Neuronal stem cell (in vitro differentiated cells): ENCODE data around the gene OSTN.
"Not testable (repeated sequence)": the region's sequence is repeated elsewhere in the genome, so short reads cannot be mapped to it uniquely, and the experiment has no call there.

ENCODE experiments used
- DNase-seq: peaks from one replicate; pipeline ENCODE4 v3.0.0-alpha.2; 2013; ENCODE audit warnings: low spot score
- H2AFZ ChIP-seq: one replicate; pipeline ENCODE4 v1.6.1; 2013; ENCODE audit warnings: mild to moderate bottlenecking, low read length, inconsistent platforms
- H2AK5ac ChIP-seq: 2 replicates; pipeline ENCODE4 v1.6.1; 2013; ENCODE audit warnings: low read depth, mild to moderate bottlenecking, inconsistent platforms, low read length, moderate library complexity, mixed read lengths
- H2BK120ac ChIP-seq: 2 replicates; pipeline ENCODE4 v1.6.1; 2013; ENCODE audit warnings: low read depth, mild to moderate bottlenecking, inconsistent platforms, low read length, moderate library complexity, mixed read lengths
- H2BK12ac ChIP-seq: one replicate; pipeline ENCODE4 v1.6.1; 2013; ENCODE audit warnings: low read length, inconsistent platforms
- H2BK15ac ChIP-seq: 2 replicates; pipeline ENCODE4 v1.6.1; 2013; ENCODE audit warnings: mild to moderate bottlenecking, low read length, inconsistent platforms, mixed read lengths
- H2BK5ac ChIP-seq: one replicate; pipeline ENCODE4 v1.6.1; 2013; ENCODE audit warnings: inconsistent platforms, mild to moderate bottlenecking, low read length, moderate library complexity
- H3K14ac ChIP-seq: one replicate; pipeline ENCODE4 v1.6.1; 2013; ENCODE audit warnings: low read length, inconsistent platforms
- H3K18ac ChIP-seq: 2 replicates; pipeline ENCODE4 v1.6.1; 2013; ENCODE audit warnings: low read length, inconsistent platforms
- H3K23ac ChIP-seq: 2 replicates; pipeline ENCODE4 v1.6.1; 2013; ENCODE audit warnings: low read depth, mild to moderate bottlenecking, mixed read lengths, low read length, inconsistent platforms; ENCODE audit not compliant: poor library complexity
- H3K27ac ChIP-seq: replicated peaks from 3 replicates; pipeline ENCODE4 v1.5.1; 2013; ENCODE audit warnings: low read length, inconsistent platforms
- H3K27me3 ChIP-seq, 3 experiments: 2 replicates each; pipeline ENCODE4 v1.6.1; 2013; ENCODE audit warnings: low read length in 3 of 3, mild to moderate bottlenecking in 2 of 3, inconsistent platforms in 1 of 3, low read depth in 1 of 3, mixed read lengths in 1 of 3, moderate library complexity in 1 of 3; ENCODE audit not compliant: control insufficient read depth in 3 of 3, insufficient read depth in 3 of 3
- H3K36me3 ChIP-seq, 2 donors: replicated peaks in 1 of 2; 2 replicates each; pipeline ENCODE4 v1.6.1; 2013; ENCODE audit warnings: low read length in 2 of 2; ENCODE audit not compliant: control insufficient read depth in 2 of 2, insufficient read depth in 2 of 2
- H3K4ac ChIP-seq: 2 replicates; pipeline ENCODE4 v1.6.1; 2013; ENCODE audit warnings: inconsistent platforms, mild to moderate bottlenecking, low read length, moderate library complexity
- H3K4me1 ChIP-seq, 2 donors: 1 replicate in 1 of 2; 2 replicates in 1 of 2; pipeline ENCODE4 v1.6.1; 2013; ENCODE audit warnings: low read length in 2 of 2, low read depth in 1 of 2; ENCODE audit not compliant: control insufficient read depth in 2 of 2, insufficient read depth in 1 of 2
- H3K4me2 ChIP-seq: one replicate; pipeline ENCODE4 v1.6.1; 2013; ENCODE audit warnings: mild to moderate bottlenecking, low read length, inconsistent platforms; ENCODE audit not compliant: insufficient read depth, poor library complexity, severe bottlenecking
- H3K4me3 ChIP-seq, 2 donors: 2 replicates each; pipeline ENCODE4 v1.5.1; 2013; ENCODE audit warnings: low read length in 2 of 2, mild to moderate bottlenecking in 2 of 2, inconsistent platforms in 1 of 2, moderate library complexity in 1 of 2
- H3K79me1 ChIP-seq: one replicate; pipeline ENCODE4 v1.6.1; 2013; ENCODE audit warnings: low read depth, mild to moderate bottlenecking, inconsistent platforms, low read length, moderate library complexity
- H3K9ac ChIP-seq: one replicate; pipeline ENCODE4 v1.6.1; 2013; ENCODE audit warnings: mild to moderate bottlenecking, low read depth, low read length, inconsistent platforms; ENCODE audit not compliant: poor library complexity
- H3K9me3 ChIP-seq, 2 donors: replicated peaks in 1 of 2; 2 replicates each; pipeline versions ENCODE3 to v1.6.1; 2013; ENCODE audit warnings: low read length in 2 of 2, mild to moderate bottlenecking in 2 of 2, inconsistent platforms in 1 of 2, low read depth in 1 of 2, mixed read lengths in 1 of 2, moderate library complexity in 1 of 2; ENCODE audit not compliant: control insufficient read depth in 2 of 2, insufficient read depth in 1 of 2
- H4K8ac ChIP-seq: one replicate; pipeline ENCODE4 v1.6.1; 2013; ENCODE audit warnings: low read depth, mild to moderate bottlenecking, inconsistent platforms, low read length, moderate library complexity
- H4K91ac ChIP-seq: one replicate; pipeline ENCODE4 v1.6.1; 2013; ENCODE audit warnings: low read length, low read depth, mild to moderate bottlenecking, inconsistent platforms; ENCODE audit not compliant: poor library complexity
- WGBS, 2 donors: extraction: QIAGEN DNeasy Blood & Tissue Kit; methylation state at CpG; one replicate each; pipeline ENCODE4 v1.1.7; 2013; ENCODE audit warnings: missing lambda C conversion rate in 2 of 2, mixed read lengths in 1 of 2; ENCODE audit not compliant: insufficient read length in 2 of 2, insufficient replicate concordance in 1 of 2; ENCODE audit errors: extremely low coverage in 2 of 2; 5-methylcytosine and 5-hydroxymethylcytosine counted together

Gene OSTN

DNA sequence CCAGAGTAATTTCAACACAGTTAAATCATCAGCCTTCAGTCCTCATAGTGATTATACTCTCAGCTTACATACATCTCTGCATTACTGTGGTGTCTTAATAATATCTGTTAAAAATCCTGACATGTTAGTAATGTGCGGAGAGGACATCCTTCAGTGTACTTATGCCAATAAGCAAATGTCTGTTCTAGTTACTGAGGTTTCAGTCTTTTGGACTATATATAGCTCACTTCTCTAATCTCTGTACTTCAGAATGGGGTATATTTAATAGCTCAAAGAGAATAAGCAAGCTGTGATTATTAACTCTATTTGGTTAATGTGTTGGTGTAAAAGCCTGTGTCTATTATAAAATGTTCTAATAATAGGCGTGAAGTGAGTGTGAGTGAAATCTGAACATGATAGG lies 28.9 kb upstream of the OSTN start:
- Histone ChIP-seq H2AK5ac (no peak overlapping the region), H3K4me3 (no peak overlapping the region), H4K91ac (no peak overlapping the region), H4K8ac (no peak overlapping the region), H3K4ac (no peak overlapping the region), H3K79me1 (no peaks in the 10 kb centered on the region), H2BK15ac (no peak overlapping the region), H3K27me3 (no peaks in the 10 kb centered on the region), H3K23ac (no peak overlapping the region), H2BK120ac (no peak overlapping the region), H3K18ac (no peak overlapping the region), H3K14ac (no peak overlapping the region), H3K4me1 (no peaks in the 10 kb centered on the region), H2BK12ac (no peak overlapping the region), H2BK5ac (no peak overlapping the region), H3K36me3 (no peaks in the 10 kb centered on the region), H2AFZ (no peak overlapping the region), H3K4me2 (no peak overlapping the region), H3K9ac (no peak overlapping the region), H3K9me3 (no peaks in the 10 kb centered on the region), H3K27ac (no peak overlapping the region)
- no CpG with 5 or more reads among the region's 2 CpGs for WGBS, 2 donors
- DNase-seq = no peak

- Histone ChIP-seq H3K23ac (no peak overlapping the region), H3K4me2 (no peak overlapping the region), H3K36me3 (no peaks in the 10 kb centered on the region), H3K9me3 (no peaks in the 10 kb centered on the region), H2AFZ (no peak overlapping the region), H3K27ac (no peak overlapping the region), H2BK120ac (no peak overlapping the region), H3K9ac (no peak overlapping the region), H2BK15ac (no peak overlapping the region), H3K79me1 (no peaks in the 10 kb centered on the region), H2BK12ac (no peak overlapping the region), H4K8ac (no peak overlapping the region), H3K14ac (no peak overlapping the region), H2AK5ac (no peak overlapping the region), H3K4ac (no peak overlapping the region), H3K4me1 (no peaks in the 10 kb centered on the region), H4K91ac (no peak overlapping the region), H3K4me3 (no peak overlapping the region), H3K27me3 (no peaks in the 10 kb centered on the region), H2BK5ac (no peak overlapping the region), H3K18ac (no peak overlapping the region)
- no CpG with 5 or more reads among the region's 3 CpGs for WGBS, 2 donors
- no peak for DNase-seq
These were observed 23.9 kb upstream of the OSTN start for GRCh38 chr3:191175102-191175501.

DNA sequence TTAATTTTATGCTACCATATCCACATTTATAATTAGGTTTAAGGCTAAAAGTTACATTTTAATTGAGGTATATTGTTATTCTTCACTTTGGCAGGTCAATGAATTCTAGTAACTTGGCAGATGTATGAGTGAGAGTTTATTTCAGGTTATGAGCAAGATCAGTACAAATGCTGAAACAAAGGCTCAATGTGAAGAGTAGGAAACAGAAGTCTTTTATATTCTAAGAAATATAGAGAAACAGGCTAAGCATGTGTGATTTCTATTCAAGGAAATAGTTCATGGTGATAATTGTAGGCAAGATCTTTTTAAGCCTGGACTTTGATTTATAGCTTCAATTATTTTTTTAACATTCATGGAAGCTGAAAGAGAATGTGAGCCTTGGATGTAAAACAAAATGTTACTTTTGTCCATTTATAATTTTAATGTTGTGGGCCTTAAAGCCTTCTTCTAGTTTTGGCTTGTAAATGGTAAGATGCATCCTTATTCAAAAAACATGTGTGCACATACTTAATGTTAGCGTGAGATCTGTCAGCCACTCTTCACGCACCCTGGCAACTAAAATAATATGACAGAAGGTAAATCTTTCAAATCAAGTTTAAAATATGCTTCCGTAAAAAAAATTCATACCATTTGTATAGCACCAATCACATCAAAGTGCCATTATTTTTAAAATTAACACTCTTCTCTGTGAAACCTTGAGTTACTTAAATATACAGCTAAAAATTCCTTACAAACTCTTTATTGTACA lies 22.8 kb upstream of the OSTN start:
- Histone ChIP-seq H3K4ac (no peak overlapping the region), H3K4me2 (no peak overlapping the region), H2AFZ (no peak overlapping the region), H3K36me3 (no peaks in the 10 kb centered on the region), H2BK12ac (no peak overlapping the region), H2AK5ac (no peak overlapping the region), H3K79me1 (no peaks in the 10 kb centered on the region), H2BK15ac (no peak overlapping the region), H3K9me3 (no peaks in the 10 kb centered on the region), H4K91ac (no peak overlapping the region), H2BK120ac (no peak overlapping the region), H3K4me3 (no peak overlapping the region), H3K9ac (no peak overlapping the region), H3K27ac (no peak overlapping the region), H3K4me1 (no peaks in the 10 kb centered on the region), H4K8ac (no peak overlapping the region), H3K27me3 (no peaks in the 10 kb centered on the region), H3K18ac (no peak overlapping the region), H3K14ac (no peak overlapping the region), H2BK5ac (no peak overlapping the region), H3K23ac (no peak overlapping the region)
- WGBS, 2 donors = no CpG with 5 or more reads among the region's 3 CpGs
- DNase-seq = no peak

GRCh38 chr3:191185382-191185781 lies 13.7 kb upstream of the OSTN start:
- H4K8ac ChIP-seq, H3K4ac ChIP-seq, H3K4me1 ChIP-seq, H2BK120ac ChIP-seq, H3K36me3 ChIP-seq, H3K27ac ChIP-seq, H2AK5ac ChIP-seq, H3K4me3 ChIP-seq, H3K79me1 ChIP-seq, DNase-seq, H2BK15ac ChIP-seq, H3K18ac ChIP-seq, H2BK5ac ChIP-seq, H3K9me3 ChIP-seq, H3K4me2 ChIP-seq, H3K9ac ChIP-seq, H3K23ac ChIP-seq, H3K14ac ChIP-seq, H3K27me3 ChIP-seq, H2AFZ ChIP-seq, H4K91ac ChIP-seq, H2BK12ac ChIP-seq: not testable (repeated sequence)
- WGBS, 2 donors = no CpG with 5 or more reads among the region's 9 CpGs
